H9 (cell line): ENCODE measurements around the gene TMEM63B. TPM values are rescaled to one million over a fixed set of nuclear protein-coding genes. Genes with fewer than 3 reads are reported as not detected.
A peak's percentile ranks its signal among the peaks of the same experiment; 100 is the strongest.

ENCODE experiments used
- DNase-seq: peaks from one replicate; pipeline ENCODE4 v3.0.0-alpha.2; 2017
- H2AFZ ChIP-seq: one replicate; pipeline ENCODE4 v1.6.1; 2013; ENCODE audit warnings: mild to moderate bottlenecking, low read length, control low read depth, moderate library complexity
- H2AK5ac ChIP-seq: 2 replicates; pipeline ENCODE4 v1.6.1; 2013; ENCODE audit warnings: low read length, control low read depth, mixed read lengths; ENCODE audit not compliant: insufficient read length
- H2BK120ac ChIP-seq: one replicate; pipeline ENCODE4 v1.6.1; 2013; ENCODE audit warnings: low read depth, mild to moderate bottlenecking, low read length, control low read depth, inconsistent platforms; ENCODE audit not compliant: poor library complexity, severe bottlenecking
- H2BK12ac ChIP-seq: 2 replicates; pipeline ENCODE4 v1.6.1; 2013; ENCODE audit warnings: low read length, control low read depth, mixed read lengths, low read depth; ENCODE audit not compliant: insufficient read length
- H2BK15ac ChIP-seq: 2 replicates; pipeline ENCODE4 v1.6.1; 2013; ENCODE audit warnings: low read depth, low read length, control low read depth
- H2BK20ac ChIP-seq: one replicate; pipeline ENCODE4 v1.6.1; 2013; ENCODE audit warnings: low read depth, mild to moderate bottlenecking, low read length, control low read depth, inconsistent platforms; ENCODE audit not compliant: poor library complexity, severe bottlenecking
- H2BK5ac ChIP-seq: 2 replicates; pipeline ENCODE4 v1.6.1; 2013; ENCODE audit warnings: low read length, control low read depth, mixed read lengths; ENCODE audit not compliant: insufficient read length
- H3K14ac ChIP-seq: 2 replicates; pipeline ENCODE4 v1.6.1; 2013; ENCODE audit warnings: low read length, control low read depth; ENCODE audit not compliant: insufficient read depth
- H3K18ac ChIP-seq: 2 replicates; pipeline ENCODE4 v1.6.1; 2013; ENCODE audit warnings: low read depth, mild to moderate bottlenecking, mixed read lengths, low read length, control low read depth; ENCODE audit not compliant: insufficient read length
- H3K23ac ChIP-seq: 2 replicates; pipeline ENCODE4 v1.6.1; 2013; ENCODE audit warnings: low read length, control low read depth, mixed read lengths, low read depth; ENCODE audit not compliant: insufficient read length
- H3K23me2 ChIP-seq: 2 replicates; pipeline ENCODE4 v1.6.1; 2013; ENCODE audit warnings: low read depth, mild to moderate bottlenecking, mixed read lengths, low read length, control low read depth; ENCODE audit not compliant: insufficient read length, poor library complexity, severe bottlenecking
- H3K27ac ChIP-seq: 2 replicates; pipeline ENCODE4 v1.5.1; 2013; ENCODE audit warnings: low read length, control low read depth, mixed read lengths, low read depth; ENCODE audit not compliant: insufficient read length
- H3K27me3 ChIP-seq: 2 replicates; pipeline ENCODE4 v1.6.1; 2013; ENCODE audit warnings: low read length, control low read depth, inconsistent platforms; ENCODE audit not compliant: insufficient read depth
- H3K4ac ChIP-seq: 2 replicates; pipeline ENCODE4 v1.6.1; 2013; ENCODE audit warnings: low read depth, mild to moderate bottlenecking, control low read depth, inconsistent platforms, low read length, moderate library complexity
- H3K4me1 ChIP-seq: 2 replicates; pipeline ENCODE4 v1.6.1; 2013; ENCODE audit warnings: low read length, control low read depth, inconsistent platforms; ENCODE audit not compliant: insufficient read depth
- H3K4me2 ChIP-seq: 2 replicates; pipeline ENCODE4 v1.6.1; 2013; ENCODE audit warnings: low read length, control low read depth, mixed read lengths; ENCODE audit not compliant: insufficient read length, insufficient read depth
- H3K56ac ChIP-seq: 2 replicates; pipeline ENCODE4 v1.6.1; 2013; ENCODE audit warnings: low read depth, mild to moderate bottlenecking, mixed read lengths, low read length, control low read depth; ENCODE audit not compliant: insufficient read length
- H3K79me1 ChIP-seq: 2 replicates; pipeline ENCODE4 v1.6.1; 2013; ENCODE audit warnings: low read depth, mild to moderate bottlenecking, moderate library complexity, low read length, control low read depth, inconsistent platforms; ENCODE audit not compliant: insufficient read depth, poor library complexity, severe bottlenecking
- H3K79me2 ChIP-seq: 2 replicates; pipeline ENCODE4 v1.6.1; 2013; ENCODE audit warnings: low read length, control low read depth, inconsistent platforms; ENCODE audit not compliant: insufficient read depth
- H3K9ac ChIP-seq: 2 replicates; pipeline ENCODE4 v1.6.1; 2013; ENCODE audit warnings: low read length, control low read depth, mixed read lengths; ENCODE audit not compliant: insufficient read length; ENCODE audit errors: extremely low read depth
- H3K9me3 ChIP-seq: one replicate; pipeline ENCODE4 v1.6.1; 2013; ENCODE audit warnings: low read depth, low read length, inconsistent platforms; ENCODE audit not compliant: control insufficient read depth
- H3T11ph ChIP-seq: one replicate; pipeline ENCODE4 v1.6.1; 2013; ENCODE audit warnings: mild to moderate bottlenecking, low read length, control low read depth, inconsistent platforms
- H4K20me1 ChIP-seq: one replicate; pipeline ENCODE4 v1.6.1; 2013; ENCODE audit not compliant: control insufficient read depth, insufficient read length, insufficient read depth
- H4K5ac ChIP-seq: 2 replicates; pipeline ENCODE4 v1.6.1; 2013; ENCODE audit warnings: low read depth, mild to moderate bottlenecking, mixed read lengths, low read length, control low read depth; ENCODE audit not compliant: insufficient read length
- H4K8ac ChIP-seq: replicated peaks from 2 replicates; pipeline ENCODE4 v1.6.1; 2013; ENCODE audit warnings: low read length, control low read depth, mixed read lengths, low read depth; ENCODE audit not compliant: insufficient read length
- H4K91ac ChIP-seq: 2 replicates; pipeline ENCODE4 v1.6.1; 2013; ENCODE audit warnings: low read depth, mild to moderate bottlenecking, moderate library complexity, mixed read lengths, low read length, control low read depth; ENCODE audit not compliant: insufficient read length
- H3K27ac Mint-ChIP-seq, 3 experiments: 2 replicates in 2 of 3; 3 replicates in 1 of 3; pipeline ENCODE4 v1.8.0; 2020 to 2021; ENCODE audit warnings: mixed read lengths in 3 of 3, mild to moderate bottlenecking in 1 of 3, moderate library complexity in 1 of 3
- H3K27me3 Mint-ChIP-seq: 2 replicates; pipeline ENCODE4 v1.8.0; 2021; ENCODE audit warnings: low read depth, mild to moderate bottlenecking, moderate library complexity, mixed read lengths
- H3K36me3 Mint-ChIP-seq, 3 experiments: 2 replicates in 2 of 3; 3 replicates in 1 of 3; pipeline ENCODE4 v1.8.0; 2020 to 2021; ENCODE audit warnings: low read depth in 3 of 3, mixed read lengths in 3 of 3; ENCODE audit not compliant: insufficient read depth in 1 of 3
- H3K4me1 Mint-ChIP-seq, 2 experiments: 2 replicates each; pipeline ENCODE4 v1.8.0; 2020; ENCODE audit warnings: mixed read lengths in 2 of 2
- H3K4me3 Mint-ChIP-seq, 2 experiments: 2 replicates in 1 of 2; 3 replicates in 1 of 2; pipeline ENCODE4 v1.8.0; 2020 to 2021; ENCODE audit warnings: mild to moderate bottlenecking in 2 of 2, mixed read lengths in 2 of 2, moderate library complexity in 1 of 2
- H3K9me3 Mint-ChIP-seq, 2 experiments: 2 replicates in 1 of 2; 3 replicates in 1 of 2; pipeline ENCODE4 v1.8.0; 2020; ENCODE audit warnings: mild to moderate bottlenecking in 2 of 2, mixed read lengths in 2 of 2, moderate library complexity in 1 of 2
- WGBS: extraction: QIAGEN DNeasy Blood & Tissue Kit; methylation state at CpG from one replicate; pipeline ENCODE4 v1.1.7; 2013; ENCODE audit warnings: missing lambda C conversion rate, low lambda C conversion rate, mixed read lengths; ENCODE audit not compliant: insufficient read length; ENCODE audit errors: extremely low coverage; 5-methylcytosine and 5-hydroxymethylcytosine counted together
- total RNA-seq: library from RNA; stranded (reverse); gene quantifications from 2 replicates; pipeline ENCODE4 v1.2.1, GENCODE V29; 2021
- TF ChIP-seq, protein P1 (sequence below): fragments of 200-600 bp; sonication (generic); conservative IDR thresholded peaks from 3 replicates; pipeline ENCODE4 v1.8.0; 2021; ENCODE audit warnings: antibody characterized with exemption, mild to moderate bottlenecking

Gene TMEM63B
- total RNA-seq, 1 experiment from 2014 or later = 56.3 TPM

DNA sequence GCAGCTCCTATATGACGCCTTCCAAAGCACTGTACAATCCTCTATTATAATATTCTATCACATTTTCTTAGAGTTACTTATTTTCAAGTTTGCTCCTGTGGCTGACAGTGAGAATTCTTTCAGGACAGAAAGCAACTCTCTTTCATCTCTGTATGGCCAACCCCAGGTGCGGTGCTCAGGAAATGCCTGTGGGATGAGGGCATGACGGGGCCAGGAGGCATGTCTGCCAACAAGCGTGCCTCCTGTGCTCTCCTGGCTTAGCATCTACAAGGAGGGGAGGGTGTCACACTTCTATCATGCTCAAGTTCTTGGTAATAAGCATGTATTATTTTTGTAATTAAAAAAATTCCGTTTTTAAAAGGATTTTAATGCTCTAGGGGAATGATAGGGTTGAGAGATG is 11.5 kb upstream of the TMEM63B start:
- Histone ChIP-seq H3K56ac (no peak overlapping the region), H2BK5ac (no peak overlapping the region), H3K4me1 (0 out of 2 replicates have a peak, but pooled peaks cover 2% of the 10 kb centered on the region), H3K79me2 (peaks cover 32% of the 10 kb centered on the region), H4K20me1 (no peaks in the 10 kb centered on the region), H3K18ac (no peak overlapping the region), H2BK20ac (no peak overlapping the region), H3K23ac (no peak overlapping the region), H3T11ph (no peak overlapping the region), H2BK15ac (no peak overlapping the region), H3K4ac (no peak overlapping the region), H4K8ac (no peak overlapping the region), H3K27ac (no peak overlapping the region), H2BK120ac (no peak overlapping the region), H2AFZ (no peak overlapping the region), H3K14ac (no peak overlapping the region), H3K23me2 (no peaks in the 10 kb centered on the region), H2AK5ac (no peak overlapping the region), H3K9ac (no peak overlapping the region), H3K27me3 (no peaks in the 10 kb centered on the region), H4K5ac (no peak overlapping the region), H3K4me2 (no peak overlapping the region), H2BK12ac (no peak overlapping the region), H3K9me3 (no peaks in the 10 kb centered on the region), H4K91ac (no peak overlapping the region), H3K79me1 (peaks cover 19% of the 10 kb centered on the region)
- no peaks in the 10 kb centered on the region for H3K27me3 Mint-ChIP-seq
- peaks cover 14 to 24% of the 10 kb centered on the region in 2 experiments for H3K4me1 Mint-ChIP-seq
- H3K27ac Mint-ChIP-seq = peak overlapping the region in 1 of 3 experiments; percentile 78; a peak in 1 of 7 replicates
- H3K9me3 Mint-ChIP-seq = no peaks in the 10 kb centered on the region
- TF ChIP-seq, protein P1, sequence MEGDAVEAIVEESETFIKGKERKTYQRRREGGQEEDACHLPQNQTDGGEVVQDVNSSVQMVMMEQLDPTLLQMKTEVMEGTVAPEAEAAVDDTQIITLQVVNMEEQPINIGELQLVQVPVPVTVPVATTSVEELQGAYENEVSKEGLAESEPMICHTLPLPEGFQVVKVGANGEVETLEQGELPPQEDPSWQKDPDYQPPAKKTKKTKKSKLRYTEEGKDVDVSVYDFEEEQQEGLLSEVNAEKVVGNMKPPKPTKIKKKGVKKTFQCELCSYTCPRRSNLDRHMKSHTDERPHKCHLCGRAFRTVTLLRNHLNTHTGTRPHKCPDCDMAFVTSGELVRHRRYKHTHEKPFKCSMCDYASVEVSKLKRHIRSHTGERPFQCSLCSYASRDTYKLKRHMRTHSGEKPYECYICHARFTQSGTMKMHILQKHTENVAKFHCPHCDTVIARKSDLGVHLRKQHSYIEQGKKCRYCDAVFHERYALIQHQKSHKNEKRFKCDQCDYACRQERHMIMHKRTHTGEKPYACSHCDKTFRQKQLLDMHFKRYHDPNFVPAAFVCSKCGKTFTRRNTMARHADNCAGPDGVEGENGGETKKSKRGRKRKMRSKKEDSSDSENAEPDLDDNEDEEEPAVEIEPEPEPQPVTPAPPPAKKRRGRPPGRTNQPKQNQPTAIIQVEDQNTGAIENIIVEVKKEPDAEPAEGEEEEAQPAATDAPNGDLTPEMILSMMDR = no peak
- H3K4me3 Mint-ChIP-seq = no peak overlapping the region
- peaks cover 25 to 43% (median 39%) of the 10 kb centered on the region in 3 experiments; a peak in 6 of 7 replicates for H3K36me3 Mint-ChIP-seq
- no peak for DNase-seq
- 100% methylated on average over 1 of the region's 5 CpGs for WGBS
